SH-SY5Y (cell line): Measurements from ENCODE around the gene HESX1.

Experiments used
- GATA2 ChIP-seq: IDR thresholded peaks from 2 replicates; pipeline ENCODE4 v1.6.1; 2011; ENCODE audit warnings: mild to moderate bottlenecking, low read depth, low read length
- GATA3 ChIP-seq: IDR thresholded peaks from 2 replicates; pipeline ENCODE4 v1.6.1; 2011; ENCODE audit warnings: low read depth, mild to moderate bottlenecking, low read length, moderate library complexity

Gene HESX1

GRCh38 chr3:57199895-57200297 lies at the start of gene HESX1:
TSS of gene HESX1 (minus strand) at chr3:57199978. CDS start at chr3:57199918, 60 bp downstream.
- no peak for TF ChIP-seq GATA2
- TF ChIP-seq GATA3, result no peak

- TF ChIP-seq GATA3, result no peak
- TF ChIP-seq GATA2, result no peak
Measured at GRCh38 chr3:57244946-57245345, 45.2 kb upstream of the HESX1 start.

GRCh38 chr3:57234613-57235575 lies 35.1 kb upstream of the HESX1 start:
- TF ChIP-seq GATA2 (no peak), GATA3 (no peak)

DNA sequence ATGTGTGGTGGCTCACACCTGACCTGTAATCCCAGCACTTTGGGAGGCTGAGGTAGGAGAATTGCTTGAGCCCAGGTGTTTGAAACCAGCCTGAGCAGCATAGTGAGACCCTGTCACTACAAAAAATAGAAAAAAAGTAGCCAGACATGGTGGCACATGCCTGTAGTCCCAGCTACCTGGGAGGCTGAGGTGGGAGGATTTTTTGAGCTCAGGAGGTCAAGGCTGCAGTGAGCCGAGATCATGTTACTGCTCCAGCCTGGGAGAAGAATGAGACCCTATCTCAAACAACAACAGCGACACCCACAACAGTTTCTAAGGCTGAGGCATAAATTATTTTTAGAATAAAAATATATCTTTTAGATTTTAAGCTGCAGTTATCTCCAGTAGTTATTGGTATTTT lies 34.0 kb upstream of the HESX1 start:
- no peak for TF ChIP-seq GATA2
- TF ChIP-seq GATA3, result no peak

GRCh38 chr3:57230006-57230405 lies 30.2 kb upstream of the HESX1 start:
- TF ChIP-seq GATA3 (no peak), GATA2 (no peak)

DNA sequence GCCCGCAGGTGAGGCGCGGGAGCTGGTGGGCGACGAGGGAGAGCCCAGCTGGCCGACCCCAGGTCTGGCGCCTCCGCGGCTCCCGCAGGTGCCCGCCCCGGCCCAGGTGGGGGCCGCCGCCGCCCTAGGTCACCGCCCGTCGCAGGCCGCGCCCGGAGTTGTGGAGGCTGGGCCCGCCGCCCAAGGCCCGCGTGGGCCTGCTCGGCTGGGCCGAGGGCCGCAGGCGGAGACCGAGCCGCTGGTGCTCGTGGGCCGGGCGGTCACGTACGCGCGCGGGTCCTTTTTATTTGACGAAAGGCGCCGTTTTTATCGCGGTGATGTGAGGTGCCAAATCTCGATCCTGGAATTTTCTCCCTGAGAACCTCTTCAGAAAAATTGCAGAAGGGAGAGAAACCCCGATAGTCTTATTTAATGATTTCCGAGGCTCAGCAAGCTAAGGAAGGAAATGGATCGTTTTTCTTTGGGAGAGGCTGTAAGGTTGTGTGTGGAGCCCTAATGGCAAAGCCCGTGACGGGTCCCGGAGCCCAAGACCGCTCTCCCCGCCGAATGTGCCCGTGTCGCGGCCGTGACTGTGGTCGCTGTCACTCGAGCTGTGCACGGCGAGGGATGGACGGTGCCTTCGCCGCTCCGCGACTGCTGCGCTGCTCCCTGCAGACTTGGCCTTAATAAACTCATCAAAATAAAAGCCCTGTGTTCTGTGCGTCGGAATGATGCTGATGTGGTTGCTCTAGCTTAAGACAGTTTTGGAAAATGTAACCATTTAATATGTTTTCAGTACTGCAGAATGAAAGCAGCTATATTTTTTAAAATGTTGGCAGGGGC lies 28.4 kb upstream of the HESX1 start:
- no peak for TF ChIP-seq GATA3
- TF ChIP-seq GATA2, result no peak

DNA sequence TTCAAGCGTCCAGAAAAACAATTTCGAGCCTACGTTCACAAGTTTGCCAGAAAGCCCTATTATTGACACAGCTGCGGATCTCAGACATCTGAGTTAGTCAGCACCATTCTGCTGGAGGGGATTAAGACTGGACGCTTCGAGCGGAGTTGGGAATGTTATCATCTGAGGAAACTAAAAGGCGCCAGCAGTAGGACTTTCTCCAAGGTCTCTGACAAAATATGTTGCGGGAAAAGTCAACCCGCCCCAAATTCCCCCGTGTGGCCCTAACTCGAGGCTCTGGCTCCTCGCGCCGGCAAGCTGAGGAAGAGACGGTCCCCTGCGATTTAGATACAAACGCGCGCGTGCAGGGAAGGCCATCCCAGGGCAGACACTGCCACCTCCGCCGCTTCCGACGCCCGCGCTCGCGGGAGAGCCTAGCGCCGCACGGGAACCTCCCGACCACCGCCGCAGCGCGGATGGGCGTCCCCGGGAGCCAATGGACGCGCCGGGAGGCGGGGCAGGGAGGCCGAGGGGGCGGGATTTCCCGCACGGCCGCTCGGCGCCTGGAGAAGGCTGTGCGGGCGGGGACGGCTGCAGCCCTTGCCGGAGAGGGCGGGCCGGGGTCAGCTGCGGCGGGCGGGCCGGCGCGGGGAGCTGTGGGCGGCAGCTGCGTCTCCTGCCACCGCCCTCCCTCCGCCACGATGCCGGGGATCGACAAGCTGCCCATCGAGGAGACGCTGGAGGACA lies 27.6 kb upstream of the HESX1 start, which contains the start of gene APPL1:
Gene APPL1, plus strand, starts transcription at position 526 of the 726 bp plus-strand sequence. Its CDS starts 155 bp downstream, at position 681.
- TF ChIP-seq GATA2 (no peak), GATA3 (no peak)

DNA sequence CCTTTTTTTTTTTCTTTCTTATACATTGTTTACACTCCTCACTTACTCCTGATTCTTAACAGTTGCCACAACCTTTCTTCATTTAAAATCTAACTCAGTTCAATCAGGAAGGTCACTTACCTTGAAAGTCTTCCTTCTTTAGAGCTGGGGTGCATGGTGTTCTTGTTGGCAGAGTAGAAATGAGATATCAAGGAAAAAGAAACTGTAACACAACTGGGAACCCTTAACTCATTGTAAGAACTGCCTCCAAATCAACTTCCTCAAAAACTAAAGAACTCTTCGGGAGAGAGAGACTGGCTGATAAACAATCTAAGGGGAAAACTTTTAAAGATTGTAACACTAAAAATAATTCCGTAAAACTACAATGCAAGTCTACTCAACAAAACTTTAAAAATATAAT lies 26.4 kb upstream of the HESX1 start:
- TF ChIP-seq GATA3 (no peak), GATA2 (no peak)

GRCh38 chr3:57224856-57225255 lies 25.1 kb upstream of the HESX1 start:
- TF ChIP-seq GATA3, result no peak
- no peak for TF ChIP-seq GATA2

DNA sequence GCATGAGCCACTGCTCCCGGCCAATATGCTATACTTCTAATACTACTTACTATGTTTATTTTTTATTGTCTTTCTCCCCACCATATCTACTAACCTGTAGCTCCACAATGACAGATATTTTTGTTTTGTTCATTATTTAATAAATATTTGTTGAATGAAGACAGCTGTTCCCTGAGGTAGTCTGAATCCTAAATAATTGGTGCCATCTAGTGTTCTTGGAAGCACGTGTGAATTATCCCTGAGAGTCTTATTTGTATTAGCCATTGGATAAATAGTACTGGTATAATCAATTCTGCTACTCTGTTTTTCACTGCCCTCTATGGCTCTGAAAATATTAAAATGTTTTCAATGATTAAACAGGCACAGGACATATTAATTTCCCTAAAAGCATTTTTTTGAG lies 22.1 kb upstream of the HESX1 start:
- TF ChIP-seq GATA2 (no peak), GATA3 (no peak)

DNA sequence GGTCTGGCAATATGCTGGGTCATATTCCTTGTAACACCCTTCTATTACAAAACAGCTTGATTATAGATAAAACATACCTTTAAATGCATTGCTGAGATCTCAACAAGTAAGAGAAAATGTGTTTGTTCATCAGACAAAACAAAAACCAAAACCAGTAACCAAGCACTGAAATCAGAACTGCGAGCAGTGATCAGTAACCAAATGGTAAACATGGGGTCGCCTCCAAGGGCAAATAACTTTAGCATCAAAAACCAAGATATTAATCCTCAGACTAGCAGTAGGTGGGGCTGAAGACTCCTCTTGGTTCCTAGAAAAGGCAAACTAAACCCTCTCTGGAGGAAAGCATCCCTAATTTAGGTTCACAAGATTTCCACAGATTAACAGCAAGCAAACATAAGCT lies 6.6 kb upstream of the HESX1 start:
- TF ChIP-seq GATA2 (no peak), GATA3 (no peak)

DNA sequence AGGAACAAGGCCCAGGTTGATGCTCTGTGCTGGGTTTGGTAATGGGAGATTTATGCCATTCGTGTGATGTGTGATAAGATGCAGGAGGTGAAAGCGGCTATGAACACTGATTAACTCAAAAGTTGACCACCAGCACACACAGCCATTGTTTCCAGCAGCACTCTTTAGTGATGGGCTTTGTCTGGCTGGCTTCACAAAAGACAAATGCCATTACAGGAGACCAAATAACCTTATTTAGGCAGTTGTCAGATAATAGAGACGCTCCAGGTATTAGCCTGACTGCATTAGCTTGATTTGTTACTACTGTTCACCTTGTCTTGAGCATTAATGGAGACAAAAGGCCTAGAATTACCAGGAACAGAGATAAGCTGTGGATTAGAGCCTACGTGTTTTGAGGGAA lies 5.1 kb downstream of the HESX1 start:
- TF ChIP-seq GATA3, result no peak
- TF ChIP-seq GATA2, result peak; percentile 6; the same call in 1 of the 2 replicates

DNA sequence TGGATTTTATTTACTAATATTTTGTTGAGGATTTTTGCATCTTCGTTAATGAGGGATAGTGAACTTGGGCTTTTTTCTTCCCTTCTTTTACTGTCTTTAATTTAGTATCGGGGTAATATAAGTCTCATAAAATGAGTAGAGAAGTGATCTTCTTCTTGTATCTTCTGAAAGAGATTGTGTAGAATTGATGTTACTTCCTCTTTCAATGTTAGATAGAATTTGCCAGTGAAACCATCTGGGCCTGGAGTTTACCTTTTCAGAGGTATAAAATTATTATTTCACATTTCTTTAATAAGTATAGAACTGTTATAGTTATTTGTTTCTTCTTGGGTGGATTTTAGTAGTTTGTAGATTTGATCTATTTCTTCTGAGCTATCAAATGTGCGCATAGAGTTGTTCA lies 7.8 kb downstream of the HESX1 start:
- TF ChIP-seq GATA2 (no peak), GATA3 (no peak)

GRCh38 chr3:57184526-57184925 lies 15.3 kb downstream of the HESX1 start:
- TF ChIP-seq GATA2, result no peak
- no peak for TF ChIP-seq GATA3
